OCI-LY1 (cell line): ENCODE measurements around the gene RPS23.

ENCODE experiments used
- H2AFZ ChIP-seq: fragments of 200-600 bp; sonication (generic), shearing (Covaris generic); 2 replicates; pipeline ENCODE4 v1.6.0; 2014; ENCODE audit warnings: antibody characterized with exemption, mild to moderate bottlenecking, low read length
- H3F3A ChIP-seq: fragments of 200-600 bp; sonication (generic), shearing (Covaris generic); 2 replicates; pipeline ENCODE4 v1.6.0; 2014; ENCODE audit warnings: mild to moderate bottlenecking, antibody characterized with exemption, low read length, moderate library complexity; ENCODE audit not compliant: insufficient read depth
- H3K27ac ChIP-seq: fragments of 200-600 bp; sonication (generic); 2 replicates; pipeline ENCODE4 v1.5.1; 2014; ENCODE audit warnings: low read length, mixed run types, mild to moderate bottlenecking, low read depth; ENCODE audit not compliant: poor library complexity, severe bottlenecking
- H3K27me3 ChIP-seq: fragments of 200-600 bp; sonication (generic); 2 replicates; pipeline ENCODE4 v1.6.0; 2014; ENCODE audit warnings: antibody characterized with exemption, mild to moderate bottlenecking, low read length, moderate library complexity; ENCODE audit not compliant: insufficient read depth
- H3K36me3 ChIP-seq: fragments of 200-600 bp; sonication (generic); 2 replicates; pipeline ENCODE4 v1.6.1; 2014; ENCODE audit warnings: mild to moderate bottlenecking, antibody characterized with exemption, low read length, moderate library complexity, mixed read lengths; ENCODE audit not compliant: insufficient read depth
- H3K4me1 ChIP-seq: fragments of 200-600 bp; sonication (generic); 2 replicates; pipeline ENCODE4 v1.5.1; 2014; ENCODE audit warnings: mild to moderate bottlenecking, low read length, moderate library complexity; ENCODE audit not compliant: insufficient read depth, severe bottlenecking
- H3K4me2 ChIP-seq: fragments of 200-600 bp; sonication (generic), shearing (Covaris generic); 2 replicates; pipeline ENCODE4 v1.6.1; 2014; ENCODE audit warnings: low read length
- H3K4me3 ChIP-seq: fragments of 200-600 bp; sonication (generic); 2 replicates; pipeline ENCODE4 v1.5.1; 2014; ENCODE audit warnings: low read length, low read depth, mild to moderate bottlenecking, mixed read lengths; ENCODE audit not compliant: poor library complexity, severe bottlenecking
- H3K79me2 ChIP-seq: fragments of 200-600 bp; shearing (Covaris generic); 2 replicates; pipeline ENCODE4 v1.6.1; 2016; ENCODE audit warnings: mixed run types, low read length, mixed read lengths; ENCODE audit not compliant: insufficient read depth
- H3K9ac ChIP-seq: fragments of 200-600 bp; sonication (generic), shearing (Covaris generic); 2 replicates; pipeline ENCODE4 v1.6.1; 2014; ENCODE audit warnings: mild to moderate bottlenecking, low read length, mixed read lengths
- H3K9me2 ChIP-seq: fragments of 200-600 bp; sonication (generic), shearing (Covaris generic); 2 replicates; pipeline ENCODE4 v1.6.1; 2014; ENCODE audit warnings: low read depth, mild to moderate bottlenecking, low read length, mixed read lengths
- H3K9me3 ChIP-seq: fragments of 200-600 bp; shearing (Covaris generic); 2 replicates; pipeline ENCODE4 v1.6.1; 2014; ENCODE audit warnings: low read length, mixed read lengths
- H4K20me1 ChIP-seq: fragments of 200-600 bp; sonication (generic), shearing (Covaris generic); 2 replicates; pipeline ENCODE4 v1.6.0; 2016; ENCODE audit warnings: mild to moderate bottlenecking, low read length; ENCODE audit not compliant: insufficient read depth
- CTCF ChIP-seq: fragments of 200-600 bp; sonication (generic), shearing (Covaris generic); IDR thresholded peaks from 2 replicates; pipeline ENCODE4 v1.5.1; 2017; ENCODE audit warnings: mild to moderate bottlenecking, antibody characterized with exemption, low read length, moderate library complexity, mixed read lengths
- EZH2 ChIP-seq: fragments of 200-600 bp; sonication (generic), shearing (Covaris generic); IDR thresholded peaks from 2 replicates; pipeline ENCODE4 v1.8.0; 2017; ENCODE audit warnings: borderline replicate concordance, mixed run types, mild to moderate bottlenecking, antibody characterized with exemption, low read length, moderate library complexity, mixed read lengths

Gene RPS23

GRCh38 chr5:82319192-82319591, 41.0 kb upstream of the RPS23 start:
- Histone ChIP-seq H4K20me1 (no peaks in the 10 kb centered on the region), H3K27me3 (no peaks in the 10 kb centered on the region), H3F3A (no peaks in the 10 kb centered on the region), H3K4me3 (no peak overlapping the region), H3K36me3 (no peaks in the 10 kb centered on the region), H3K4me1 (no peaks in the 10 kb centered on the region), H3K4me2 (no peak overlapping the region), H3K9ac (no peak overlapping the region), H3K9me2 (no peaks in the 10 kb centered on the region), H3K79me2 (no peaks in the 10 kb centered on the region), H3K9me3 (no peaks in the 10 kb centered on the region), H2AFZ (no peak overlapping the region), H3K27ac (no peak overlapping the region)
- TF ChIP-seq EZH2: no peak
- TF ChIP-seq CTCF: no peak

GRCh38 chr5:82314964-82315758, 37.0 kb upstream of the RPS23 start:
- no peaks in the 10 kb centered on the region for H3K36me3 ChIP-seq
- H3K4me1 ChIP-seq: no peaks in the 10 kb centered on the region
- no peaks in the 10 kb centered on the region for H3K79me2 ChIP-seq
- H4K20me1 ChIP-seq: no peaks in the 10 kb centered on the region
- no peak for TF ChIP-seq EZH2
- no peak overlapping the region for H3K4me2 ChIP-seq
- H2AFZ ChIP-seq: no peak overlapping the region
- H3K4me3 ChIP-seq: no peak overlapping the region
- H3K27ac ChIP-seq: no peak overlapping the region
- H3K27me3 ChIP-seq: no peaks in the 10 kb centered on the region
- no peaks in the 10 kb centered on the region for H3K9me2 ChIP-seq
- H3K9ac ChIP-seq: no peak overlapping the region
- no peaks in the 10 kb centered on the region for H3F3A ChIP-seq
- H3K9me3 ChIP-seq: no peaks in the 10 kb centered on the region

GRCh38 chr5:82313016-82313415, 34.9 kb upstream of the RPS23 start:
- Histone ChIP-seq H3K9ac (no peak overlapping the region), H3K4me3 (no peak overlapping the region), H3K27me3 (no peaks in the 10 kb centered on the region), H2AFZ (no peak overlapping the region), H3K27ac (no peak overlapping the region), H3K9me3 (no peaks in the 10 kb centered on the region), H3K9me2 (no peaks in the 10 kb centered on the region), H4K20me1 (no peaks in the 10 kb centered on the region), H3K4me2 (no peak overlapping the region), H3F3A (no peaks in the 10 kb centered on the region), H3K4me1 (no peaks in the 10 kb centered on the region), H3K36me3 (no peaks in the 10 kb centered on the region), H3K79me2 (no peaks in the 10 kb centered on the region)
- TF ChIP-seq CTCF: no peak
- TF ChIP-seq EZH2: no peak

- no peak overlapping the region for H2AFZ ChIP-seq
Measured at GRCh38 chr5:82312373-82312856, 34.3 kb upstream of the RPS23 start.

More at GRCh38 chr5:82312373-82312856, 34.3 kb upstream of the RPS23 start:
- Histone ChIP-seq H3K9me2 (no peaks in the 10 kb centered on the region), H3K4me3 (no peak overlapping the region), H3K9ac (no peak overlapping the region), H3F3A (no peaks in the 10 kb centered on the region), H3K4me2 (no peak overlapping the region), H3K4me1 (no peaks in the 10 kb centered on the region), H3K36me3 (no peaks in the 10 kb centered on the region), H3K27ac (no peak overlapping the region), H3K79me2 (no peaks in the 10 kb centered on the region), H3K9me3 (no peaks in the 10 kb centered on the region), H3K27me3 (no peaks in the 10 kb centered on the region), H4K20me1 (no peaks in the 10 kb centered on the region)
- peak; percentile 95 for TF ChIP-seq CTCF
- TF ChIP-seq EZH2: no peak
